H1 (cell line): Measurements from ENCODE around the gene NME3. TPM values are rescaled to one million over a fixed set of nuclear protein-coding genes. Genes with fewer than 3 reads are reported as not detected.

Experiments used
- CTCF ChIA-PET: fragments of 300-600 bp; sonication (Branson Sonifier 250); formaldehyde crosslinking; loops from one replicate; lab custom pipeline; 2021; ENCODE audit not compliant: partially characterized antibody; lab: Charles Lee
- POLR2A ChIA-PET: fragments of 300-600 bp; sonication (Branson Sonifier 250); formaldehyde crosslinking; loops from one replicate; lab custom pipeline; 2021; ENCODE audit warnings: inconsistent platforms; ENCODE audit not compliant: partially characterized antibody; lab: Charles Lee
- DNase-seq, 2 experiments: peaks; one replicate each; pipeline versions ENCODE4 v3.0.0 to v3.0.0-alpha.2; 2010 to 2022; ENCODE audit warnings: low spot score in 2 of 2, low read depth in 1 of 2, mixed read lengths in 1 of 2
- FAIRE-seq: peaks from 2 replicates; lab custom pipeline; 2011; peaks lifted over from hg19 to GRCh38; lab: Jason Lieb, UNC
- H2AFZ ChIP-seq: 2 replicates; pipeline ENCODE4 v1.8.1; 2012; ENCODE audit warnings: low read length, inconsistent platforms
- H2AK5ac ChIP-seq: 2 replicates; pipeline ENCODE4 v1.6.1; 2013; ENCODE audit warnings: low read depth, low read length
- H2BK120ac ChIP-seq: replicated peaks from 2 replicates; pipeline ENCODE3; 2013; ENCODE audit warnings: low read depth, low read length, inconsistent platforms
- H2BK12ac ChIP-seq: 2 replicates; pipeline ENCODE4 v1.6.1; 2013; ENCODE audit warnings: low read depth, low read length
- H2BK15ac ChIP-seq: 2 replicates; pipeline ENCODE4 v1.6.1; 2013; ENCODE audit warnings: low read length
- H2BK20ac ChIP-seq: 2 replicates; pipeline ENCODE4 v1.6.1; 2013; ENCODE audit warnings: low read length
- H2BK5ac ChIP-seq: 2 replicates; pipeline ENCODE4 v1.6.1; 2013; ENCODE audit warnings: low read depth, low read length
- H3K14ac ChIP-seq: 2 replicates; pipeline ENCODE4 v1.6.1; 2013; ENCODE audit warnings: inconsistent platforms; ENCODE audit not compliant: insufficient read length
- H3K18ac ChIP-seq: 2 replicates; pipeline ENCODE4 v1.6.1; 2013; ENCODE audit warnings: low read length; ENCODE audit errors: extremely low read depth
- H3K23ac ChIP-seq: 2 replicates; pipeline ENCODE4 v1.6.1; 2013; ENCODE audit warnings: inconsistent platforms; ENCODE audit not compliant: insufficient read length
- H3K23me2 ChIP-seq: 2 replicates; pipeline ENCODE4 v1.6.1; 2013; ENCODE audit warnings: low read depth, low read length
- H3K27ac ChIP-seq: 2 replicates; pipeline ENCODE4 v1.6.1; 2011; ENCODE audit warnings: low read depth, low read length, inconsistent platforms
- H3K27me3 ChIP-seq, 4 experiments: replicated peaks in 1 of 4; 1 replicate in 1 of 4; 2 replicates in 3 of 4; pipeline versions ENCODE4 v1.6.1 to v1.8.1; 2011 to 2013; ENCODE audit warnings: low read length in 3 of 4, mild to moderate bottlenecking in 3 of 4, inconsistent platforms in 2 of 4, mixed read lengths in 2 of 4, moderate library complexity in 1 of 4; ENCODE audit not compliant: control insufficient read depth in 3 of 4, insufficient read depth in 3 of 4; ENCODE audit errors: extremely low read depth in 1 of 4
- H3K36me3 ChIP-seq, 4 experiments: 2 replicates each; pipeline versions ENCODE4 v1.6.1 to v1.8.1; 2011 to 2013; ENCODE audit warnings: mild to moderate bottlenecking in 4 of 4, low read length in 3 of 4, moderate library complexity in 2 of 4, control low read depth in 1 of 4, inconsistent platforms in 1 of 4; ENCODE audit not compliant: insufficient read depth in 4 of 4, control insufficient read depth in 2 of 4
- H3K4ac ChIP-seq: replicated peaks from 2 replicates; pipeline ENCODE3; 2013; ENCODE audit warnings: low read length, low read depth, mixed read lengths, inconsistent platforms; ENCODE audit not compliant: insufficient read length
- H3K4me1 ChIP-seq, 4 experiments: replicated peaks in 1 of 4; 1 replicate in 1 of 4; 2 replicates in 3 of 4; pipeline versions ENCODE4 v1.6.1 to v1.8.1; 2011 to 2013; ENCODE audit warnings: low read length in 3 of 4, inconsistent platforms in 2 of 4, mixed read lengths in 1 of 4; ENCODE audit not compliant: insufficient read depth in 4 of 4, control insufficient read depth in 3 of 4
- H3K4me2 ChIP-seq, 2 experiments: 2 replicates each; pipeline versions ENCODE4 v1.6.1 to v1.8.1; 2011 to 2013; ENCODE audit warnings: low read depth in 2 of 2, low read length in 2 of 2, control low read depth in 1 of 2, inconsistent platforms in 1 of 2, mild to moderate bottlenecking in 1 of 2; ENCODE audit not compliant: insufficient read depth in 1 of 2
- H3K4me3 ChIP-seq, 4 experiments: fragments of 200-600, 300-600 bp in 1 of 4; sonication (generic), shearing (Covaris generic), sonication (Bioruptor Twin) in 1 of 4; 2 replicates each; pipeline versions ENCODE4 v1.5.1 to v1.8.1; 2011 to 2016; ENCODE audit warnings: low read length in 4 of 4, low read depth in 3 of 4, control low read depth in 2 of 4, inconsistent platforms in 2 of 4, mild to moderate bottlenecking in 2 of 4, mixed read lengths in 1 of 4, moderate library complexity in 1 of 4; ENCODE audit not compliant: insufficient read depth in 2 of 4; ENCODE audit errors: extremely low read depth in 1 of 4
- H3K56ac ChIP-seq: replicated peaks from 2 replicates; pipeline ENCODE3; 2013; ENCODE audit warnings: low read depth, mild to moderate bottlenecking, mixed read lengths, low read length, inconsistent platforms; ENCODE audit not compliant: insufficient read length
- H3K79me1 ChIP-seq: 2 replicates; pipeline ENCODE4 v1.6.1; 2013; ENCODE audit warnings: low read depth, low read length, control low read depth
- H3K79me2 ChIP-seq, 2 experiments: 2 replicates each; pipeline versions ENCODE4 v1.6.1 to v1.8.1; 2012 to 2013; ENCODE audit warnings: low read length in 2 of 2, mild to moderate bottlenecking in 2 of 2, inconsistent platforms in 1 of 2; ENCODE audit not compliant: insufficient read depth in 2 of 2, control insufficient read depth in 1 of 2
- H3K9ac ChIP-seq, 4 experiments: replicated peaks in 1 of 4; 1 replicate in 1 of 4; 2 replicates in 3 of 4; pipeline versions ENCODE4 v1.6.1 to v1.8.1; 2011 to 2013; ENCODE audit warnings: low read depth in 3 of 4, low read length in 3 of 4, control low read depth in 2 of 4, mild to moderate bottlenecking in 2 of 4, moderate library complexity in 2 of 4, inconsistent platforms in 1 of 4; ENCODE audit errors: extremely low read depth in 1 of 4
- H3K9me3 ChIP-seq, 2 experiments: 2 replicates each; pipeline versions ENCODE4 v1.6.1 to v1.8.1; 2012 to 2013; ENCODE audit warnings: mild to moderate bottlenecking in 2 of 2, moderate library complexity in 2 of 2, control low read depth in 1 of 2, inconsistent platforms in 1 of 2, low read depth in 1 of 2, low read length in 1 of 2, mixed read lengths in 1 of 2; ENCODE audit not compliant: insufficient read depth in 2 of 2
- H4K20me1 ChIP-seq, 2 experiments: replicated peaks in 1 of 2; 2 replicates each; pipeline versions ENCODE3 to v1.8.1; 2011 to 2013; ENCODE audit warnings: inconsistent platforms in 2 of 2, low read length in 2 of 2, mild to moderate bottlenecking in 1 of 2; ENCODE audit not compliant: insufficient read depth in 2 of 2, control insufficient read depth in 1 of 2
- H4K5ac ChIP-seq: 2 replicates; pipeline ENCODE4 v1.6.1; 2013; ENCODE audit warnings: low read length, low read depth, mixed read lengths, inconsistent platforms; ENCODE audit not compliant: insufficient read length
- H4K8ac ChIP-seq: 2 replicates; pipeline ENCODE4 v1.8.0; 2013; ENCODE audit warnings: mild to moderate bottlenecking, moderate library complexity, low read length, inconsistent platforms; ENCODE audit not compliant: insufficient read depth; ENCODE audit errors: extremely low read depth
- H4K91ac ChIP-seq: replicated peaks from 2 replicates; pipeline ENCODE3; 2013; ENCODE audit warnings: low read length, mixed read lengths, inconsistent platforms; ENCODE audit not compliant: insufficient read length
- CHD1 ChIP-seq: IDR thresholded peaks from 2 replicates; pipeline ENCODE4 v1.6.1; 2012; ENCODE audit warnings: low read depth, low read length, improper control_type of control experiment
- RFX5 ChIP-seq: IDR thresholded peaks from 2 replicates; pipeline ENCODE4 v1.6.1; 2011; ENCODE audit warnings: low read depth, low read length, improper control_type of control experiment, borderline replicate concordance
- SP1 ChIP-seq: IDR thresholded peaks from 2 replicates; pipeline ENCODE4 v1.6.1; 2011; ENCODE audit warnings: low read depth, low read length
- WGBS, 2 experiments: shearing (Covaris generic) in 1 of 2; methylation state at CpG; one replicate each; pipeline versions ENCODE4 v1.1.6 to v1.1.7; 2013 to 2015; ENCODE audit warnings: low lambda C conversion rate in 2 of 2, mixed read lengths in 2 of 2, inconsistent platforms in 1 of 2, low coverage in 1 of 2, missing lambda C conversion rate in 1 of 2; ENCODE audit not compliant: insufficient replicate concordance in 2 of 2, insufficient coverage in 1 of 2, insufficient read length in 1 of 2; ENCODE audit errors: extremely low coverage in 1 of 2, missing lambda C conversion rate in 1 of 2; 5-methylcytosine and 5-hydroxymethylcytosine counted together
- polyA plus RNA-seq, 7 experiments: library from polyadenylated mRNA; depleted of rRNA in 3 of 7; stranded (reverse) in 5 of 7; unstranded in 2 of 7; fragments of >200 nt in 5 of 7; fragments of 200-250 nt in 2 of 7; gene quantifications; 1 replicate in 5 of 7; 2 replicates in 1 of 7; 4 replicates in 1 of 7; pipeline versions ENCODE4 v1.2.1 to v1.2.3, GENCODE V29; 2011 to 2013; ENCODE audit warnings: missing spikeins in 2 of 7, mixed read lengths in 2 of 7
- total RNA-seq: library from RNA; stranded (reverse); fragmentation: NEBNext Ultra II Directional; extraction: Animal tissue kit (Norgen Biotek cat#: 25700); gene quantifications from 2 replicates; pipeline ENCODE4 v1.2.1, GENCODE V29; 2021

The NME3 gene
- total and polyA plus RNA-seq, 2 of the 8 experiments (the other 6 are each of a cell fraction or from before 2014, with no cell fraction given): 72.5 to 163 TPM

DNA sequence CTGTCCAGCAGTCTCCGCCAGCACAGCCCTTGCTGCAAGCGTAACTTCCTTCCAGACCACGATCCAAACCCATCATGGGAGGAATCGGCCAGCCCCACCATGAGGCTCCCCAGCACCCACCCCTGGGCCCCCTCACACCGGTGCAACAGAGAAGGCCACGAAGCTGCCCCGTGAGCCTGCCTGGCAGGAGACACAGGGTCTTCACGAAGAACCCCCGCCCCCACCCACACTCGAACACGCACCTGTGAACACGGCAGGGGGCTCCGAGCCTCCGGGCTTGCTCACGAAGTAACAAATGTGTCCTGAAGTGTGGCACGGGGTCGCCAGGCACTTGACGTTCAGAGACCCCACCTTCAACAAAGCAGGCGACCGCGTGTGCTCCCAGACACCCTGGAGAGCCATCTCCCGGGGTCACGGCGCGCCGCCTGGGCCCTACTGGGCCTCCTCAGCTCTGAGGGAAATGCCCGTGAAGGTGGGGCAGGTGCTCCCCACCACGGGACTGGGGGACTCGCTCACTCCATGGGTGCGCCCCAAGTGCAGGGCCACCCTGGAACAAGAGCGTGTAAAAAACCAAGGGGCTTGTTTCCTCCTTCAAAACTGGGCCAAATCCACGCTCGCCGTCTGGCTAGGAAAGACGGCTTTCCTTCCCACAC, 47.7 kb upstream of the NME3 start:
- Histone ChIP-seq H4K20me1 (peaks cover 4 to 5% of the 10 kb centered on the region in 2 experiments), H3K36me3 (peaks cover 0 to 9% (median 4%) of the 10 kb centered on the region in 4 experiments; a peak in 5 of 8 replicates), H3K4me3 (no peak overlapping the region), H3K9me3 (no peaks in the 10 kb centered on the region), H4K91ac (no peak overlapping the region), H3K27ac (no peak overlapping the region), H3K4me1 (no peaks in the 10 kb centered on the region), H3K4ac (no peak overlapping the region), H2BK12ac (no peak overlapping the region), H3K9ac (no peak overlapping the region), H3K79me1 (no peaks in the 10 kb centered on the region; the same call in 1 of the 2 replicates), H4K8ac (no peak overlapping the region), H3K23me2 (no peaks in the 10 kb centered on the region), H4K5ac (no peak overlapping the region), H3K23ac (no peak overlapping the region), H2AFZ (no peak overlapping the region), H3K27me3 (no peaks in the 10 kb centered on the region), H2BK5ac (no peak overlapping the region), H3K79me2 (no peaks in the 10 kb centered on the region), H2BK15ac (no peak overlapping the region), H3K14ac (no peak overlapping the region), H3K56ac (no peak overlapping the region), H3K18ac (no peak overlapping the region), H2BK20ac (no peak overlapping the region), H3K4me2 (no peak overlapping the region), H2AK5ac (no peak overlapping the region), H2BK120ac (no peak overlapping the region)
- FAIRE-seq (no peak), DNase-seq (no peak)
- WGBS, 2 experiments: 87% methylated on average over 26 of the region's 35 CpGs; no CpG with 5 or more reads in 1 of the 2 experiments
- POLR2A ChIA-PET: interaction anchor here (1.0 kb wide), 1 partner anchor 28 kb away, joined by 3 read pairs; no protein-coding TSS in a partner anchor
- CTCF ChIA-PET: no interaction called here
- TF ChIP-seq CHD1 (no peak), SP1 (no peak), RFX5 (no peak)
